Measurements from ENCODE around the gene MMD. TPM values are rescaled to one million over a fixed set of nuclear protein-coding genes. Genes with fewer than 3 reads are reported as not detected.

The MMD gene
- total and polyA plus RNA-seq, 9 of the 15 experiments (the other 6 are each of a cell fraction or from before 2014, with no cell fraction given), result 3.1 to 18.9 (median 10.7) TPM

GRCh38 chr17:55416000-55416399 lies 5.6 kb downstream of the MMD start (continued):
- no peak for TF ChIP-seq JUND (IDR thresholded peaks at IDR 0.05; ENCODE audit: borderline replicate concordance, low read depth, low read length)
- TF ChIP-seq JUND (tag; IDR thresholded peaks at IDR 0.05; ENCODE audit: borderline replicate concordance, low read depth, low read length), result no peak

GRCh38 chr17:55414983-55415382 lies 6.7 kb downstream of the MMD start:
- H3K4me3 ChIP-seq, result no peak overlapping the region
- ChIA-PET CTCF (ENCODE audit: low intra/inter-chr PET ratio) (no interaction called here), POLR2A (no interaction called here)
- DNase-seq (ENCODE audit: extremely low read depth in 1 of 4, low spot score in 3 of 4) (no peak), ATAC-seq (no peak), FAIRE-seq (no peak)
- H3K27me3 ChIP-seq (ENCODE audit: control insufficient read depth in 2 of 2, insufficient read depth in 2 of 2, low read length in 2 of 2), result no peaks in the 10 kb centered on the region
- WGBS (ENCODE audit: insufficient coverage, low coverage, missing lambda C conversion rate), result 94% methylated on average over 2 of the region's 4 CpGs
- H2AFZ ChIP-seq (ENCODE audit: low read depth, low read length), result no peak overlapping the region
- BruUV-seq (replicated peaks), result no TSS peak
- in situ Hi-C loops (cut with MboI), result no loop called here
- H3K9me1 ChIP-seq (ENCODE audit: control insufficient read depth, insufficient read depth, low read length), result no peaks in the 10 kb centered on the region
- H3K4me2 ChIP-seq (ENCODE audit: insufficient read depth, low read length), result no peak overlapping the region
- H3K9me3 ChIP-seq (replicated peaks; ENCODE audit: control insufficient read depth, insufficient read depth, low read depth, low read length), result no peaks in the 10 kb centered on the region
- no peaks in the 10 kb centered on the region for H4K20me1 ChIP-seq (replicated peaks; ENCODE audit: control insufficient read depth, insufficient read depth, low read length)
- no peak overlapping the region for H3K27ac ChIP-seq (ENCODE audit: extremely low read depth, low read depth, low read length)
- peaks cover 0 to 7% of the 10 kb centered on the region in 2 experiments; a peak in 3 of 5 replicates for H3K4me1 ChIP-seq (replicated peaks in 1 of 2; ENCODE audit: control insufficient read depth in 2 of 2, insufficient read depth in 2 of 2, low read length in 2 of 2)
- peaks cover 11% of the 10 kb centered on the region for H3K79me2 ChIP-seq (ENCODE audit: control insufficient read depth, insufficient read depth, low read length)
- H3K36me3 ChIP-seq (ENCODE audit: control insufficient read depth, insufficient read depth, low read length), result peaks cover 28% of the 10 kb centered on the region
- H3K9ac ChIP-seq (ENCODE audit: insufficient read depth in 1 of 2, low read depth in 2 of 2, low read length in 2 of 2), result no peak overlapping the region
- intact Hi-C loops (cut with micrococcal nuclease), result no loop called here
- TF ChIP-seq LEF1 (IDR thresholded peaks at IDR 0.05) (no peak), GTF2B (IDR thresholded peaks at IDR 0.05; ENCODE audit: extremely low read depth, insufficient read length) (no peak), POU5F1 (IDR thresholded peaks at IDR 0.05; ENCODE audit: borderline replicate concordance, low read depth, low read length, partially characterized antibody) (no peak), YY1 (IDR thresholded peaks at IDR 0.05; ENCODE audit: borderline replicate concordance in 1 of 3, control insufficient read depth in 1 of 3, extremely low read depth in 1 of 3, insufficient read depth in 3 of 3, insufficient read length in 1 of 3, insufficient replicate concordance in 2 of 3, low read depth in 1 of 3, low read length in 2 of 3) (no peak), MBD2 (IDR thresholded peaks at IDR 0.05; ENCODE audit: borderline replicate concordance, low read depth) (no peak), ARID4B (CRISPR knock-in tag; IDR thresholded peaks at IDR 0.05) (no peak), PCBP2 (IDR thresholded peaks at IDR 0.05; ENCODE audit: low read depth, low read length, poor library complexity, severe bottlenecking) (no peak), ZNF12 (CRISPR knock-in tag; IDR thresholded peaks at IDR 0.05) (no peak), SNRNP70 (optimal IDR thresholded peaks at IDR 0.05; ENCODE audit: low read depth, low read length) (no peak), DNMT1 (IDR thresholded peaks at IDR 0.05) (no peak), HBP1 (CRISPR knock-in tag; IDR thresholded peaks at IDR 0.05) (no peak), ZNF133 (CRISPR knock-in tag; IDR thresholded peaks at IDR 0.05) (no peak), GATAD2B (IDR thresholded peaks at IDR 0.05; ENCODE audit: borderline replicate concordance) (no peak)

Measured in K562 (cell line).